AG20443 (cell line): ENCODE measurements around the gene USP49.

ENCODE experiments used
- DNase-seq: peaks from one replicate; pipeline ENCODE4 v3.0.0; 2012; ENCODE audit warnings: low spot score, mixed read lengths

The USP49 gene

DNA sequence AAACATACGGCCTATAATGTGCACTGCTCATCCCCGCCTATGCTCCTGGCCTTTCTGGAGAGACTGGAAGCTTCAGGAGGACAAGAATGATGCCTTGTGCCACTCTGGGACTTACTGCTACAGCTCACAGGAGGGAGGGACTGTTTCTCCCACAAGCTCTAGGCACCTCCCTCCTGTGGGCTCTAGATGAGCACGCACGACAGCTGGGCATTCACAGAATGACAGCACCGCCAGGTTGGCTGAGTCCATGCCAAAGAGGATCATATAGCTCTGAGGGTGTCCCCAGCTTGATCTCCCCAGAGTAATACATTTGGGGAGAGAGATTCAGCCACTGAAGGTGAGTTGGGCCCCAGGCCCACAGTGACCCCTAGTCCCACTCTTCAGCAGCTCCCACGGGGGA, 137.9 kb downstream of the USP49 start:
- no peak for DNase-seq

DNA sequence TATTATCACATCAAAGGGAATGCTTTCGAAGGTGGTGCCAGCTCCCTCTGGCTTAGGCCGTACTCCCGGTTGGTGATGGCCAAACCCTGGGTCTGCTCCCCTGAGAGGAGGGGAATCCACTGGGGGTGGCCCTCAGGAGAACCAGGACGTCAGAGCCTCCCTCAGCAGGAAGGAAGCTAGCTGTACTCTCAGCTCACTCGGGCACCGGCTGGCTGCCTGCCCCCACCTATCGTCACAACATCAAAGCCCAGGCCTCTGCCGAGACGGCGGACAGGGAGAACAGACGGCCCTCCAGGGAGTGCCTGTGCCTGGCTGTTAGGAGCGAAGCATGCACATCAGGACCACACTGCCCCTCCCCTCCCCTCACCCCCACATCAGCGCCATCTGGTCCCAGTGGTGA, 138.8 kb downstream of the USP49 start:
- no peak for DNase-seq

DNA sequence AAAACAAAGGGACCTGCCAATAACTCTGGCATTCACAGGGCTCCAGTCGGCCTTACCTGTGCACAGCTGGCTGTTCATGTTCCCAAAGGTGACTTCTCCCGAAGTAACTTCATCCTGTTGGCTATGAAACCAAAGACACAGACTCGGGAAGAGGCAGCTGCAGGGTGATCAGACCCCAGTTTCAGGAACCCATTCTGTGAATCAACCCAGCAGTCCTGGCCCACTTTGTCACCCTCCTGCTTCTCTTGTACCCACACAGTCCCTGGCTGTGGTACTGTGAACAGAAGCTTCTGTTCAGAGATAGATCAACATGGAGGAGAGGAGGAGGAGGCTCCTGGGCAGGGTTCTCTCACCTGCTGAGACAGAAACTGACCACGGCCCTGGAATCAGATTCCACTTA, 139.3 kb downstream of the USP49 start:
- no peak for DNase-seq

DNA sequence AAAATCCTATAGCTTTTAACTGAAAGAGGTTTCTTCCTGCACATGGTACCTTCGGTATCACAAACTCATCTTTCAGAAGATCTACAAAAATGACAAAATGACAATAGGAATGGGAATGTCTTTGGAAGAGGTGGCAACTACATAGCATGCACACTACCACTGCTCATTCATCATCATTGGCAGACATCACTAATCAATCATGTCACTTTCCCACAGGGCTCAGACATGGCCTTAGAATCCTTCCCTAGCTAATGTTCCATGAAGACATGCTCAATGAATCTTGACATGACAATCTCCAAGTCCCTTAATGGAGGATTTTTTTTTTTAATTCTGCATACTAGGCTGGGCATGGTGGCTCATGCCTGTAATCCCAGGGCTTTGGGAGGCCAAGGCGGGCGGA, 144.8 kb downstream of the USP49 start:
- no peak for DNase-seq

DNA sequence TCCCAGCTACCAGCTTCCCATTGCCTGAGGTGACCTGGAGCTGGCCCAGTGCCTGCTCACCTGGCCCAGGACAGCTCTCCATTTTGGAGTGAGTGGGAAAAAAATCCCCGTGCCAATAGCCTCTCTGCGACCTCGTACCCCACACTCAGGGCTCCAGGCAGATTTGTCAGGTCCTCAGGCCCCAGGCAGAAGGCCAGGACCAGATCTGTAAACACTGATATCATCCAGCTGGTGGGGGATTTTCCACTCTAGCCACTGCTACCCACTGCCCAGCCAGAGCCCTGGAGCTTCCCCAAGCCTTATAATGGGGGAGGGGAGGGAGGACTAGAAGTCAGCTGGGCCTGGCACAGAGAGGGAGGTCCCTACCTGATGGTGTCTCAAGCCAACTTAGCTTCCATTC, 146.6 kb downstream of the USP49 start:
- no peak for DNase-seq

DNA sequence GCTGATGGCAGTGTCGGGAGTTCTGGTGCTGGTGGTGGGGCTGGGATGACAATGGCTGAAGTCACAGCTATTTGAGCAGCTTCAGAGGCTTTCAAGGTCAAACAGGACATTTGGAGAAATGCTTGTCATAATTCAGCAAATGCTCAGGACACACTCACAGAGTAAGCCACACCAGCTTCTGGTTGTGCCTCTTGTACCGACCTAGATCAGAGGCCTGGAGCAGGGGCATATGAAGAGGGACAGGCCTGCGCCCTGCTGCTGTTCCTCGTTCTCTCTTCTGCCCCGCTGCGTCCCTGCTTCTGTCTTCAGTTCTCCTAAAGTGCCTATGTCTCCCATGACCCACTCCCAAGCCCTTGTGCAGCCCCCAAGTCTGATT, 147.1 kb downstream of the USP49 start:
- DNase-seq: no peak

DNA sequence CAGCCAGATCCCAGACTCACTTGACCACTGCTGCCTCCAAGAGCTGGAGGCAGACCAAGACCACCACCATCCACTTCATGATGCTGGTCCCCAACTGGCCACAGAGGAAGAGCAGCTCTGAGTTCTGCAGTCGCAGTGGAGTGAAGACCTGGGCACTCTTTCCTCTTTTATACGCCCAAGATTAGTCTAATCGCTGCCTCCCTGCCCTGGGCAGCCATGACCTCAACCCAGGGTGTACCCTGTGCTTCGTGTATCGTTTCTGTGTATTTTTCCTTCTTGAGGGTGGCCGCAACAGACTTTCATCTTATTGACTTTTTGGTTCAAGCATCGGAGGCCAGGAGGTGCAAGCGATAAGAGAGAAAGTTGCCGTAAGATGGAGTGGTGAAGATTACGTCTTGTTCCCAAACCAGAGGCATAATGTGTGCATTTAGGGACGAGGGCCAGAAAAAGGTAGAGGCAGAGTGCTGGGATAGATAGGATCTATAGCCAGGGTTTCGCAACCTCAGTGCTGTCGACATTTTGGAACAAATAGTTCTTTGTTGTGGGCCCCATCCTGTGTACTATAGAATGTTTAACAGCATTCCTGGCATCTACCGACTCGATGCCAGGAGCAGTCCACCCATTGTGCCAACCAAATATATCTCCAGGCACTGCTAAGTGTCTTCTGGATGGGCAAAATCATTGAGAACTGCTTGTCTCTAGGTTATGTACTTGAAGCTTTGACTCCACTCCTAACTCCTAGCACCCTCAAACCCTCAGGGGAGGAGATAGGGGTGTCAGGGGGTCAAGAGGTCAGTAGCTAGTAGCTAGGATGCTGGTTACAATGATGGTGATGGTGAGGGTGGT, 147.7 kb downstream of the USP49 start, which contains the start of gene PGC:
TSS of gene PGC (minus strand) at position 142 of the 846 bp plus-strand sequence. CDS start at position 79, 63 bp downstream.
- no peak for DNase-seq

DNA sequence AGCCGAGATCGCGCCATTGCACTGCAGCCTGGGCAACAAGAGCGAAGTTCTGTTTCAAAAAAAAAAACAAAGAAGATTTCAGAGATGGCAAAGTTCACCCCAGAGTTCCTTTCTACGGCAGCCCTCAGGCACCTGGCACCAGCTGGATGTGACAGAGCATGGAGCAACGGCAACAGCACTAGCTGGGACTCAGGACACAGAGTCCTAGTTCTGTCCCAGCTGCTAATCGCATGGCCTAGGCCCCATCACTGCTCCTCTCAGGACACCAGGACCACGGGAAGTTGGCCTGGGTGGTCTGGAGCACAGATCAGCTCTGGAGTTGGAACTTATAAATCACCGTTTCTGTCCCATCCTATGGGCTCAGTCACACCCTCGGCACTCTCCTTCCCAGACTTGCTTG, 149.1 kb downstream of the USP49 start:
- no peak for DNase-seq

DNA sequence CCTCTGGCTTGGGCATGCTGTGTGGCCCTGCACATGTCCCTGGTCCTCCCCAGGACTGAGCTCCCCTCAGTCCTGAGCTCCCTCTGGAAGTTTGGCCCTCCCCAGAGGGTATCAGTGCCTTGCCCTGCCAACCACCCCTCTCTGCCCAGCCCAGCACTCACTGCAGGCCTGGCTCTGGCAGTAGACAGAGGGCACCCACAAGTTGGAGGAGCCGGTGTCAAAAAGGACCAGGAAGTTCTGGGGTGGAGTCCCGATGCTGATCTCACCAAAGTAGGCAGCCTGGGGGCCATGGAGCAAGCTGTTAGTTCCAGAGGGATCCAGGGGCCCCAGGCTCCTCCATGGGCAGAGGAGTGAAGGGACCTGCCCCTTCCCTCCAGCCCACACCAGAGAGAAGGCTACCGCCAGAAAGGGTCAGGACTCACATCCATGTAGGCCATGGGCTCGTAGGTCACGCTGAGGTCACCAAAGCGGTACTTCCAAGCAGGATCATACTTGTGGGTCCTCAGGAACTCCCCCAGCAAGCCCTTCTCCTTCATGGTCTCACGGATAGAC, 150.9 kb downstream of the USP49 start:
- DNase-seq: no peak

DNA sequence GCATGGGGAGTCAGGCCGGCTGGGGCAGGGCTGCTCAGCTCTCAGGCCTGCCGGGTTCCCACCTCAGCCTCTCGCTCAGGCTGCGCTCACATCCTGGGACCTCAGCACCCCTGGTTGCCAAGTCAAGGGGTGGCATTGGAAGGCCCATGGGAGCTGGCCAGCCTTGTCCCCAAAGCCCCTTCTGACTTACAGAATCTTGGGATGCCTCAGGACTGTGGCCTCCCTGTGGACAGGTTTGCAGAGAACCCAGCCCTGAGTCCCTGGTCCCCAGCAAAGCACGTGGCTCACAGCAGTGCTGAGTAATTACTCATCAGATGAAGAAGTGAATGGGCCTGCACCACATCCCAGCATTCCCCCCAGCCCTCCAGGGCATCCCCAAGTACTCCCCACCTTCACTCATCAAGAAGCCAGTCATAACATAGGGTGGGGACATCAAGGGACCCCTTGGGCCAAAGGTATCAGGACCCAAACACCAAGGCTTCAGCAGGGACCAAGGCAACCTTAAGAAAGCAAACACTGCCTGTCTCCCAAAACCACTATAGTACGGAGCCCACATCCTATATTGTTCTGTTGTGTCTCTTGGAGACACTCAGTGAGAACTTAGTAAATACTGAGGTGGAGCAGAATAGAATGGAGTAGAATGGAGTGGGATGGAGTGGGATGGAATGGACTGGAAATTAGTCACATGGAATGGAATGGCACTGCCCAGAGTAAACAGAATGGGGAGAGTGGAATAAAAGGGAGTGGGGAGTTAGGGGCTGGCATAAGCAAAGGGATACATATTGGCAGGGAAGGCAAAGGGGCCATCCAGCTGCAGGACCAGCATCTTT, 151.6 kb downstream of the USP49 start:
- DNase-seq: no peak

DNA sequence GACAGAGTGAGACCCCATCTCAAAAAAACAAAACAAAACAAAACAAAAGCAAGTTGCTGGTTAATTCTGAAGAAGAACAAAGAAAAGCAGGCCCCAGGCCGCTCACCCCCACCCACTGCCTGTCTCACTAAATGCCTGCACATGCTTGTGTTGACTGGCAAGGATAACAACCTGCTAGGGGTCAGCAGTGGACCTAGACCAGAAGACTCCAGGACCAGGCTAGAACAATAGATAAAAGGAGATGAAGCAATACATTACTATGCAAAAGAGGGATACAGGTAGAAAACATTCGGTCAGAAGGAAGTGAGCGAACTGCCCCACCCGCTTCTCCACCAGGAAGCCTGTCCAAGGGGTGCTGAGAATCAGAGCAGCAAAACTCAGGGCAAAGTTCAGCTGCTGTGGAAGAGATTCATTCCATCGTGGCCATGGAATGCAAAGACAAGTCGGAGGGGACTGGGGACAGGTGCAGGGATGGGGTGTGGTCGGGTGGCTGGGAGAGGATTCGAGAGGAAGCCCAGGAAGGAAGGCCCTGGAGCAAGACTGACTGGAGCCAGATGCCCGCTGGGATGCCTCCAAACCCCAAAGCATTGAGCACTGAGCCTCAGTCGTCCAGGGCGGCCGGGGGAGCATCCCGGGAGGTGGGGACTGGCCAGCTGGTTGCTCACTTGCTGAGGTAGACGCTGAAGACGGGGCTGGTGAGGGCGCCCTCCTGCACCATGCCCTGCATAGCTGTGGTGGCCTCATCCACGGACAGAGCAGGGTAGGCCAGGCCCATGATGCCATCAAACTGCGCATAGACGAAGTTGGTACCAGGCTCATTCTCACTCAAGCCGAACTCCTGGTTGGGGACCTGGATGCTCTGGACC, 153.3 kb downstream of the USP49 start:
- DNase-seq: no peak

DNA sequence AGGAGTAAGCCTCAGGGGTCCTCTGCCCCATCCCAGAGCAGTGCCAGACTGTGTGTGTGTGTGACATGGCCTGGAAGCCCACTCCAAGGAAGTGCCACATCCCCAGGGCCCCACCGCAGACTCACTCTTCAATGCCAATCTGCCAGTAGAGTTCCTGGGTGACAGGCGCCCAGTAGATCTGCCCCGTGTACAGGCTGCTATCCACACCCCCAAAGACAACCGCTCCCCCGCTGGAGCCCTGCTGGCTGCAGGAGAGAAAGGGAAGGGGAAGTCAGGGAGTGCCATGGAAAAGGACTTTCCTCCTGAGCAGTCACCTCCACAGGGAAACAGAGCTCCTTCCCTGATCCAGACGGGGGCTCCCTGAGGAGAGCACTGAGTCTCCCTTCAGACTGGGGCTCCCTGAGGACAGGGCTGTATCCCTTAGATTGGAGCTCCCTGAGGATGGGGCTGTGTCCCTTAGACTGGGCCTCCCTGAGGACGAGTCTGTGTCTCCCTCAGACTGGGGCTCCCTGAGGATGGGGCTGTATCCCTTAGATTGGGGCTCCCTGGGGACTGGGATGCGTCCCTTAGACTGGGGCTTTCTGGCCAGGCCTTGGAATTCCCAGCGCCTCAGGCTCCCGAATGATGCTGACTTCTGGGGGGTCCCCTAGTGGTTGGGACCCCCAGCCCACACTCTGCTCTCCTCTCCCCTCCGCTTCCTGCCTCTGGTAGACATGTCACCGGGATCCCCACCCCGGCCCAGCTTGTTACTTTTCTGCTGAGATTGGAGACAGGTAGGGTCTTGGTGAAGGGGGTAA, 154.6 kb downstream of the USP49 start:
- DNase-seq: no peak
